Liver (tissue), 3 donors: Measurements from ENCODE around the gene SLC27A4.

Experiments used
- CTCF ChIP-seq: fragments of 150-350 bp; IDR thresholded peaks from 2 replicates; pipeline ENCODE4 v1.5.1; 2017; ENCODE audit warnings: improper control_type of control experiment, low read depth, low read length; ENCODE audit not compliant: missing input control
- GABPA ChIP-seq, 2 donors: IDR thresholded peaks in 1 of 2; conservative IDR thresholded peaks in 1 of 2; 2 replicates each; pipeline ENCODE4 v1.6.1; 2016; ENCODE audit warnings: antibody characterized with exemption in 2 of 2, mild to moderate bottlenecking in 1 of 2, moderate library complexity in 1 of 2
- HNF4G ChIP-seq: IDR thresholded peaks from 2 replicates; pipeline ENCODE4 v1.6.1; 2016; ENCODE audit warnings: antibody characterized with exemption
- JUND ChIP-seq, 2 donors: IDR thresholded peaks; 2 replicates each; pipeline ENCODE4 v1.6.1; 2016; ENCODE audit warnings: antibody characterized with exemption in 2 of 2
- TAF1 ChIP-seq: conservative IDR thresholded peaks from 2 replicates; pipeline ENCODE4 v1.6.1; 2016; ENCODE audit warnings: antibody characterized with exemption, mild to moderate bottlenecking
- YY1 ChIP-seq: IDR thresholded peaks from 2 replicates; pipeline ENCODE4 v1.6.1; 2016; ENCODE audit warnings: antibody characterized with exemption, mild to moderate bottlenecking
- donor health status: healthy.
- donor health status: healthy.

GRCh38 chr9:128360826-128361225, 20.5 kb downstream of the SLC27A4 start:
- TF ChIP-seq CTCF = no peak
- no peak for TF ChIP-seq HNF4G
- TF ChIP-seq YY1 = no peak
- no peak for TF ChIP-seq JUND (IDR thresholded peaks at IDR 0.05)
- no peak for TF ChIP-seq TAF1
- TF ChIP-seq GABPA (IDR thresholded peaks at IDR 0.05 in 1 of 2, conservative IDR thresholded peaks at IDR 0.05 in 1 of 2) = no peak
